ENCODE results near the gene CNN1.

The CNN1 gene

DNA sequence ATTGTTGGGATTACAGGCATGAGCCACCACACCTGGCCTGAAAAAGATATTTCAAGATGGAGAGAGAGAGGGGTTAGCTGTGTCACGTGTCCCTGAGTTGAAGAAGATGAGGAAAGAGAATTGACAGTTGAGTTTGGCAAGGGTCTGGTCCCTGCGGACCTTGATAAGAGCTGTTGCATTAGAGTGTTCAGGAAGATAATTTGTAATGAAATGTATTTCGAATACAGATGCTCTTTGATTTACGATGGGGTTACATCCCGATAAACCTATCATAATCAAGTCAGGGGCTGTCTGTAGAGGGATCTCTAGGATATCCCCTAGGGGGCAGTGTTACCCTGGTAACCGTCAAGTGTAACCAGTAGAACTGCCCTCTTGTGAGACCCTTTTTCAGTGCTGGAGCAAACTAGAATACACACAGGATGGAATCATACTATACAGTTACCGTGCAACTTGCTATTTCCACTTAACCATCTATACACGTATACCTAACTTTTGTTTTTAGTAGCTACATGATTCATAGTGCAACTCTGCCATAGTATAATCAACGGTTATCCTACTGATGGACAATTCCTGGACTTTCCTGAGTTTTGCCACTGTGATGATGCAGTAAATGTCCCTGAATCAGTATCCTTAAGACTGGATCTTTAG lies 21.9 kb downstream of the CNN1 start:
- TF ChIP-seq, protein P1, sequence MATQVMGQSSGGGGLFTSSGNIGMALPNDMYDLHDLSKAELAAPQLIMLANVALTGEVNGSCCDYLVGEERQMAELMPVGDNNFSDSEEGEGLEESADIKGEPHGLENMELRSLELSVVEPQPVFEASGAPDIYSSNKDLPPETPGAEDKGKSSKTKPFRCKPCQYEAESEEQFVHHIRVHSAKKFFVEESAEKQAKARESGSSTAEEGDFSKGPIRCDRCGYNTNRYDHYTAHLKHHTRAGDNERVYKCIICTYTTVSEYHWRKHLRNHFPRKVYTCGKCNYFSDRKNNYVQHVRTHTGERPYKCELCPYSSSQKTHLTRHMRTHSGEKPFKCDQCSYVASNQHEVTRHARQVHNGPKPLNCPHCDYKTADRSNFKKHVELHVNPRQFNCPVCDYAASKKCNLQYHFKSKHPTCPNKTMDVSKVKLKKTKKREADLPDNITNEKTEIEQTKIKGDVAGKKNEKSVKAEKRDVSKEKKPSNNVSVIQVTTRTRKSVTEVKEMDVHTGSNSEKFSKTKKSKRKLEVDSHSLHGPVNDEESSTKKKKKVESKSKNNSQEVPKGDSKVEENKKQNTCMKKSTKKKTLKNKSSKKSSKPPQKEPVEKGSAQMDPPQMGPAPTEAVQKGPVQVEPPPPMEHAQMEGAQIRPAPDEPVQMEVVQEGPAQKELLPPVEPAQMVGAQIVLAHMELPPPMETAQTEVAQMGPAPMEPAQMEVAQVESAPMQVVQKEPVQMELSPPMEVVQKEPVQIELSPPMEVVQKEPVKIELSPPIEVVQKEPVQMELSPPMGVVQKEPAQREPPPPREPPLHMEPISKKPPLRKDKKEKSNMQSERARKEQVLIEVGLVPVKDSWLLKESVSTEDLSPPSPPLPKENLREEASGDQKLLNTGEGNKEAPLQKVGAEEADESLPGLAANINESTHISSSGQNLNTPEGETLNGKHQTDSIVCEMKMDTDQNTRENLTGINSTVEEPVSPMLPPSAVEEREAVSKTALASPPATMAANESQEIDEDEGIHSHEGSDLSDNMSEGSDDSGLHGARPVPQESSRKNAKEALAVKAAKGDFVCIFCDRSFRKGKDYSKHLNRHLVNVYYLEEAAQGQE (IDR thresholded peaks at IDR 0.05; ENCODE audit: insufficient read depth in 1 of 2, low read depth in 2 of 2, low read length in 2 of 2) = no peak
- TF ChIP-seq TAF1 (IDR thresholded peaks at IDR 0.05; ENCODE audit: borderline replicate concordance, insufficient read depth, low read length) (no peak), SIN3A (IDR thresholded peaks at IDR 0.05; ENCODE audit: borderline replicate concordance, insufficient read depth, low read length) (no peak), FOXP2 (optimal IDR thresholded peaks at IDR 0.05; ENCODE audit: borderline replicate concordance, extremely low read depth, extremely low read length, insufficient read depth) (no peak), POLR2AphosphoS5 (IDR thresholded peaks at IDR 0.05; ENCODE audit: low read depth, low read length) (no peak)

DNA sequence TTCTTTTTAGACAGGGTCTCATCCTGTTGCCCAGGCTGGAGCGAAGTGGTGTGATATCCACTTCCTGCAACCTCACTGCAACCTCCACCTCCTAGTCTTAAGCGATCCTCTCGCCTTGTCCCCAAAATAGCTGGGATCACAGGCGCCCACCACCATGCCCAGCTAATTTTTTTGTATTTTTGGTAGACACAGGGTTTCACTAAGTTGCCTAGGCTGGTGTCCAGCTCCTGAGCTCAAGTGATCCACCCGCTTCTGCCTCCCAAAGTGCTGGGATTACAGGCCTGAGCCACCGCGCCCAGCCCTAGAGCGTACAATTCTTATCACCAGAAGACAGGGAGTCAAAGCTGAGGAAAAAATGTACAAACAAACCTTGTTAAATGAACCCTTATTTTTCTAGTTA lies 24.9 kb downstream of the CNN1 start:
- TF ChIP-seq POLR2AphosphoS5 (IDR thresholded peaks at IDR 0.05; ENCODE audit: low read depth, low read length) = no peak
- TF ChIP-seq FOXP2 (optimal IDR thresholded peaks at IDR 0.05; ENCODE audit: borderline replicate concordance, extremely low read depth, extremely low read length, insufficient read depth) = no peak

DNA sequence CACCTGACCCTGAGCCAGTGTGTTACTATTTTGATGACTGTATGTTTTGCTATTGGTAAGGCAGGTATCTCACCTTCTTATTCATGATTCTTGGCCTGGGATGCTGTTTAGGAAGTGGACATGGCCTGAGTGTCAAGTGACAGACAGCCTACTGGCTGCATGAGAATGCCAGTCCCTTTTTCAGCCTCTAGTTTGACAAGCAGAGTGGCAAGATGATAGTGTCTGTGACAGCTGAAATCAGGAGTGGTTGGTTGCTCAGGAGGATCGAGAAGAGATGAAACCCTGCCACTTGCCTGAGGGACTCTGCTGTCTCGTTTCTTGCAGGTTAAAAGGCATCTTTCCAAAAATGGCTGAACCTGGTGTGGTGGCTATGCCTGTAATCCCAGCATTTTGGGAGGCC lies 27.5 kb downstream of the CNN1 start:
- TF ChIP-seq, protein P1 (IDR thresholded peaks at IDR 0.05; ENCODE audit: insufficient read depth in 1 of 2, low read depth in 2 of 2, low read length in 2 of 2) = no peak
- no peak for TF ChIP-seq TAF1 (IDR thresholded peaks at IDR 0.05; ENCODE audit: borderline replicate concordance, insufficient read depth, low read length)
- no peak for TF ChIP-seq FOXP2 (optimal IDR thresholded peaks at IDR 0.05; ENCODE audit: borderline replicate concordance, extremely low read depth, extremely low read length, insufficient read depth)
- TF ChIP-seq SIN3A (IDR thresholded peaks at IDR 0.05; ENCODE audit: borderline replicate concordance, insufficient read depth, low read length) = no peak
- no peak for TF ChIP-seq POLR2AphosphoS5 (IDR thresholded peaks at IDR 0.05; ENCODE audit: low read depth, low read length)

DNA sequence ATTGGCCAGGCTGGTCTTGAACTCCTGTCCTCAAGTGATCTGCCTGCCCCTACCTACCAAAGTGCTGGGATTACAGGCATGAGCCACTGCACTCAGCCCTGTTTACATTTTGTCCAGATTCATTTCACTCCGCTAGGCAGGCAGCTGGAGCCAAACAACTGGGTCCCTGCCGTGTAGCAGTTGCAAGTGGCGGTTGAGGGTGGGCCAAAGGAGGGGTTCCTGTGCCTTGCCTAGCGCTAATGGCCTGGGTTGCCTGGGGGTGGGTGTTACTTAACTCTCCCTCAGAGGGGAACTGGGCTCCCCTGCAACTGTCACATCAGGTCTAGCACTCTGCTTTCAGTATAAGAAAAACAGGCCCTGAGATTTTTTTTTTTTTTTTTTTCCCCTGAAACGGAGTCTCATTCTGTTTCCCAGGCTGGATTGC lies 31.4 kb downstream of the CNN1 start:
- TF ChIP-seq, protein P1 (IDR thresholded peaks at IDR 0.05; ENCODE audit: insufficient read depth in 1 of 2, low read depth in 2 of 2, low read length in 2 of 2) = no peak
- TF ChIP-seq TAF1 (IDR thresholded peaks at IDR 0.05; ENCODE audit: borderline replicate concordance, insufficient read depth, low read length) = no peak
- TF ChIP-seq POLR2AphosphoS5 (IDR thresholded peaks at IDR 0.05; ENCODE audit: low read depth, low read length) = no peak
- no peak for TF ChIP-seq FOXP2 (optimal IDR thresholded peaks at IDR 0.05; ENCODE audit: borderline replicate concordance, extremely low read depth, extremely low read length, insufficient read depth)
- no peak for TF ChIP-seq SIN3A (IDR thresholded peaks at IDR 0.05; ENCODE audit: borderline replicate concordance, insufficient read depth, low read length)

DNA sequence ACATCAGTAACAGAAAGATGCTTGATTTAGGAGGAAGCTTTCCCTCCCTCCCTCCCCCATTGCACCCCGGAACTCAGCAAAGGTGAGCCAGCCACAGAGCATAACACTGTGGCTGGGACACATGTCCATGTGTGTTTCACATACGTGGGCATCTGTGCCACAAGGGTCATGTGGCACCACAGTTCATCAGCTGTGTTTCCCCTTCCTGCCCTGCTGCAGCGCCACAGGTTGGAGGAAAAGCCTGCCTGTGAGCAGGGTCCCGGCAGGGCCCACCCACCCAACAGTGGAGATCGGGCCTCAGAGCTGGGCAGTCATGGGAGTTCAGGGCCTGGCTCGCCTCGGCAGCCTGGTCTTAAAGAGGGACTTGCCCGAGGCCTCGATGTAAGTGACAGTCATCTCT lies 36.0 kb downstream of the CNN1 start:
- no peak for TF ChIP-seq SIN3A (IDR thresholded peaks at IDR 0.05; ENCODE audit: borderline replicate concordance, insufficient read depth, low read length)
- TF ChIP-seq, protein P1 (IDR thresholded peaks at IDR 0.05; ENCODE audit: insufficient read depth in 1 of 2, low read depth in 2 of 2, low read length in 2 of 2) = no peak
- no peak for TF ChIP-seq TAF1 (IDR thresholded peaks at IDR 0.05; ENCODE audit: borderline replicate concordance, insufficient read depth, low read length)
- TF ChIP-seq POLR2AphosphoS5 (IDR thresholded peaks at IDR 0.05; ENCODE audit: low read depth, low read length) = no peak
- TF ChIP-seq FOXP2 (optimal IDR thresholded peaks at IDR 0.05; ENCODE audit: borderline replicate concordance, extremely low read depth, extremely low read length, insufficient read depth) = no peak

All from PFSK-1 (cell line).